Stimulated activated CD8-positive, alpha-beta memory T cell treated with anti-CD3 and anti-CD28 coated beads, Interleukin-15, amount 100 ng/mL, for 48 hours (primary cell): ENCODE measurements around the gene CACHD1.
A peak's percentile ranks its signal among the peaks of the same experiment; 100 is the strongest.

Source experiments
- DNase-seq, 2 donors: peaks; one replicate each; pipeline ENCODE4 v3.0.0-alpha.2; 2020; ENCODE audit warnings: low read depth in 2 of 2

CACHD1 gene

DNA sequence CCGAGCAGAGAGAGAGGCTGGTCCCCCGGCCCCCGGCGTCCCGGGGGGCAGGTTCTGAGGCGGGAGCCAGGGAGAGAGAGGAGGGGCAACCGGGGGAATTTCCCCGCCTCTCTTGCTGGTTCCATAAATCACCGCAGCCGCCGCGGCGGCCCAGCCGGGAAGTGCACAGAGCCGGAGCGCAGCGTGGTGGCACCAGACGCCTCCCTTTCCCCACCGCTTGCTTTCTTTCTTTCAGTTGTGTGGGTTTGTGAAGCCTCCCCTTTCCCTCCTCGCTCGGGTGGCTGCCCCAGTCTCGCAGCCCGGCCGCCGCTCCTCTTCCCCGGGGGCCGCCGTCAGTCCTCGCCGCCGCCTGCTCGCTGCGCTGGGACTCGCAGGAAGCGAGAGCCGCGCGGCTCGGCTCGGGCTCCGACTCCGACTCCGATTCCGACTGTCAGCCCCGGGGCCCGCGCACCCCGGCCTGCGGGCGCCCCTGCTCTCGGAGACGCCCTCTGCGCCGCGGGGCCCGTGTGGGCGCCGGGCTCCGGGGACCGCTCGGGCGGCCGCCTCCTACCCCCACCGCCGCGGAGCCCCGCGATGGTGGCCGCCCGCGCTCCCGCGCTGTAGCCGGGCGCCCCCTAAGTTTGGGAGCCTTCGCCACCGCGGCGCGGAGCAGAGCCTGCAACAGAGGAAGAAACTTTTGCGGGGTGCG, at the start of gene CACHD1:
CACHD1 (plus strand) TSS at position 153 of the 688 bp plus-strand sequence. CDS start 616 bp downstream, outside the sequence.
- peak; percentile 60 to 69 for DNase-seq

DNA sequence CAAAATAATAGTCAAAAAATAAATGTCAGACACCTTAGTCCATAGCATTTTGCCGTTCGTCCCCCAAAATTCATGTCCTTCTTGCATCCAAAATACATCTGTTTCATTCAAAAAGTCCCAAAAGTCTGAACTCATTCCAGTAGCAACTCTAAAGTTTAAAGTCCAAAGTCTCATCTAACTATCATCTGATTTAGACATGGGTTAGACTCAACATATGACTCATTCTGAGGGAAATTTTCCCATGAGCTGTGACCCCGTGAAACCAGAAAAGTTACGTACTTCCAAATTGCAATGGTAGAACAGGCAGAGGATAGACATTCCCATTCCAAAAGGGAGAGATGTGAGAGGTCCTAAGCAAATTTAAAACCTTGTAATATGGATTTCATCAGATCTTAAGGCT, 48.6 kb upstream of the CACHD1 start:
- DNase-seq: no peak

DNA sequence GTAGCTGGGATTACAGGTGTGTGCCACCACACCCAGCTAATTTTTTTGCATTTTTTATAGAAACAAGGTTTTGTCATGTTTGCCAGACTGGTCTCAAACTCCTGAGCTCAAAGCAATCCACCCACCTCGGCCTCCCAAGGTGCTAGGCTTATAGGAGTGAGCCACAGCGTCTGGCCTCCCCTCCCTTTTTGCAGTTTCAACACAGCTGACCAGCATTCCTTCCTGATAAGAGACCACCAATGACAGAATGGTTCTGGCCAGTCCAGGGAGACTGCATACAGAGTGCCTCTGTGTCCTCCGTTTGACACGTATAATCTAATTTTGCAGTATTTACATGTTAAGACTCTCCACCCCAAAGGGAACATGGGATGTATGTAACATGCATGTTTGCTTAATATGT, 46.4 kb upstream of the CACHD1 start:
- DNase-seq: no peak

DNA sequence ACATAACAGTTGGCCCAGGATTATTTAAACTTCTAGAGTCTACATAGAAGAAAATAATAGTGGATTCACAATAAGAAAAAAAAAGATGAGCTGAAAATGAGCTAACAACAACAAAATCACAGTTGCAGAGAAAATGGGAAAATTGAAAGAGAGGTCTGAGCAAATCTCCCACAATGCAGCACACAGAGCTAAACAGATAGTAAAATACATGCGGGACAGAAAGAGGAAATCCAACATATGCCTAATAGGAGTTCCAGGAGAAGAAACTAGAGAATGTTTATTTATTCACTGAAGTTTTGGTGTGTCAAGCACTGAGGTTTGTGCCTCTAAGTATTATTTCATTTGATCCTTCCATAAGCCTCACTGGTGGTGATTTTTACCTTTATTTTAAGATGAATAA, 45.5 kb upstream of the CACHD1 start:
- DNase-seq: no peak

- DNase-seq: no peak
These were observed 44.4 kb upstream of the CACHD1 start for GRCh38 chr1:64425521-64425920.

DNA sequence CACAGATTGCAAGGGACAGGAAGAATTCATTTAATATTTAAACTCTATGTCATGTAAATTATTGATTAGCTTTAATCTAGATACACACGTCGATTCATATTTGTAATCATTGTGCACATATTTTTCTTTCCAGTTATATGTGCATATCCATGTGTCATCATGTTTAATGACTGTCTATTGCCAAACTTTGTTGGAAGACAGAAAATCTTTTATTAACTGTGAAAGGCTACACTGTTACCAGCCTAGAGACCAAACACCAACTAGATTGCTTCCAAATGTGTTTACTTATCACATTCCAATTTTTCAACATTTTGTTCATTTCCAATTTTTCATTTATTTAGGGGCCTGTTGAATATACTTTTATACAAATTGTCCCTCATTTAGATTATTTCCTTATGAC, 43.2 kb upstream of the CACHD1 start:
- no peak for DNase-seq

DNA sequence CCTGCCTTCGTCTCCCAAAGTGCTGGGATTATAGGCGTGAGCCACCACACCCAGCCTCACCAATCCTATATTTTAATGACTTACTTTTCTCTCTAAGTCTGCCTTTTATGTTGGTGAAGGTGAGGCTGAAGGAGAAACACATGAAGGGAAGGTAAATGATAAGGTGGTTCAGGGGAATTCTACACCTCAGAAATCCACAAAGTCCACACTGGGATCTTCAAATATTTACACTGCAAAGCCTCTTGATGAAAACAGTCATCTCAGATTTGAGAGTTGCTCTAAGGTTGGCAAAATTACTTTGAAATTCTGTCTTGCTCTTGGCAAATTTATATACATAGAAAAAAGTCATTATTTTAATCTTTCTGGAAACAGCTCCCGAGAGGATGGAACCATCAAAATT, 42.0 kb upstream of the CACHD1 start:
- DNase-seq: no peak

DNA sequence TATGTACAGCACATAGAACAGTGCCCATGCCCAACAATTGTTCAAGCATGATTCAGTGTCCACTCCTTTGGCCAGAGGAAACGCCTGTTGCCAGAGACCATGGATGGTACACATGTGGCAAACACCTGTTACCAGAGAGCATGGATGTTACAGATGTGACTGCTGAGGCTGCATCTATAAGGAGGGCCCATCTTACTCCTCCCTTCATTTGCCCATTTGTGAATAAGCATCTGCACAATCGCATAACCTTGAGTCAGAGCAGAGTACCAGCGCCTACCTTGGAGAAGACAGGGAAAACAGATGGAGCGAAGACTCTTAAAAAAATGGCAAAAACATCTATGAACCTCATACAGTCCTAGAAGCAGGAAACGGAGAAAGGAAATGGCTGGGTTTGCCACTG, 36.6 kb upstream of the CACHD1 start:
- DNase-seq: no peak

DNA sequence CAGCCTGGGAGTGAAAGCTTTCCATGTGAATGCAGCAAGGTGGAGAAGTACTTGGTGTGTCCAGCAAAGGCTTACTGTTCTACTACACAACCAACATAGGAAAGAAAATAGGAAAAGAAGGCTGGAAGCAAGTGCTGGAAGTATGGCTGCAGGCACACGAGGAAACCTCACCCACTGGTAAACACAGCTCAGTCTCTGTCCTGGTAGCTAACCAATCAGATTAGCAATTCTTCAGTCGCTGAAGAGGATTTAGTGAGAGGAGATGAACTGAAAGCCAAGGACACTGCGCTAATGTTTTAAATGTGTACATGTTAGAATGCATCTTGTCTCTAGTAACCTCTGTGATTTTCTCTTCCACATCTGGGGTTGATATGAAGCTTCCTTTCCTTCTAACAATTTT, 36.2 kb upstream of the CACHD1 start:
- no peak for DNase-seq

DNA sequence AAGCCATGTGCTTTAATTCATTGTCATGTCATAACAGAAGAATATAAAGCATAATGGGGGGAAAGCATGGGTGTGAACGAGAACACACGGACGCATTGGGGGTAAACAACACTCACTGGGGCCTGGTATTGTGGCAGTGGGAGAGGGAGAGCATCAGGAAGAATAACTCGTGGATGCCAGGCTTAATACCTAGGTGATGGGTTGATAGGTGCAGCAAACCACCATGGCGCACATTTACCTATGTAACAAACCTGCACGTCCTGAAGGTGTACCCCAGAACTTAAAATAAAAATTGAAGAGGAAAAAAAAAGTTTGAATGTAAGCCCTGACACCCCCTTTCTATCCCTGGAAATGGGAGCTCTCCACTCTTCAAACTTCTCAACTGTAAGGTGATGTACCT, 34.9 kb upstream of the CACHD1 start:
- DNase-seq: no peak

- DNase-seq: no peak
These were observed 32.5 kb upstream of the CACHD1 start for GRCh38 chr1:64437453-64437852.

- no peak for DNase-seq
These were observed 29.6 kb upstream of the CACHD1 start for GRCh38 chr1:64440183-64440826.

DNA sequence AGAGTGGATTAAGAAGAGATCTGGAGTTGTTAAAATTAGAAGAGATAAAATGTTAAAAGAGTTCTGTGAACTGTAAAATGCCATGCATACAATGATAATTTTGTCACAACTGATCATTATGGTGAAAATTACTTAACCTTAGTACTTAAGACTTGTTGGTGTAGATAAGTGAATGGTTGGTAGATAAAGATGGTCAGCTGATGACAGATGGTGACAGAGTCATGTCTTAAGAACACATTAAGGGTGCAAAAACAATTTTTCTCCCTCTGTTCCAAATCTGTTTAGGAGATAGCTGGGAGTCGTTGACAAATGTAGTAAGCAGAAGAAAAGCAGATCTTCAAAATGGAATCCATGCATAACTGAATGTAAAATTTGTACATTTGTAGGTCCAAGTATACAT, 18.5 kb upstream of the CACHD1 start:
- no peak for DNase-seq

DNA sequence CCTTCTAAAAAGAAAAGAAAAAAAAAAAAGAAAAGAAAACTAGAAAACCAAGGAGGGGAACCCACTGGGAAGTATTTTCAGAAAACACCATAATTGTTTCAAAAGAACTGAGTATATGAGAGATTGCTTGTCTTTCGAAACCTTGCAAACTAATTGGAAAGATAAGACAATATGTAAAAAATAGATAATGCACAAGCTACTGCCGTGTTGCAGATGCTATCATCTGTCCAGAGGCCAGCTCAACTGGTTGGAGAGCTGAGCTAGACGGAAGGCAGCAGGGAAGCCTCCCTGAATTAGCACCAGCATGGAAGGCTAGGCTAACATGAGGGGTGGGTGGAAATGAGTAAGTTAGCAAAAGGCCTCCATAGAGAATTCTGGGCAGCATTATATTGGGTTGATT, 16.2 kb upstream of the CACHD1 start:
- no peak for DNase-seq

GRCh38 chr1:64458915-64459314, 11.0 kb upstream of the CACHD1 start:
- no peak for DNase-seq

DNA sequence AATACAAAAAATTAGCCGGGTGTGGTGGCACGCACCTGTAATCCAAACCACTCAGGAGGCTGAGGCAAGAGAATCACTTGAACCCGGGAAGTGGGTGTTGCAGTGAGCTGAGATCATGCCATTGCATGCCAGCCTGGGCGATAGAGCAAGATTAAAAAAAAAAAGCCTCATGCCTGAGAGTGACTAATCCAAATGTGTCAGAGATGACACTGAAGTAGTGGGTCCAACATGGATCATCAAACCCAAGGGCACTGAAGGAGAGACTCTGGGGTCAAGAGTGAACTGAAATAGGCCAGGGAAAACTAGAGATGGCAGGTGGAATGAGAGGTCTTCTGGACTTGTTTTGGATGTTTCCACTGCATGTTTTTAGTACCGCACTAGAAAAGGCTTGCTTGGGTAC, 10.2 kb upstream of the CACHD1 start:
- DNase-seq: no peak

DNA sequence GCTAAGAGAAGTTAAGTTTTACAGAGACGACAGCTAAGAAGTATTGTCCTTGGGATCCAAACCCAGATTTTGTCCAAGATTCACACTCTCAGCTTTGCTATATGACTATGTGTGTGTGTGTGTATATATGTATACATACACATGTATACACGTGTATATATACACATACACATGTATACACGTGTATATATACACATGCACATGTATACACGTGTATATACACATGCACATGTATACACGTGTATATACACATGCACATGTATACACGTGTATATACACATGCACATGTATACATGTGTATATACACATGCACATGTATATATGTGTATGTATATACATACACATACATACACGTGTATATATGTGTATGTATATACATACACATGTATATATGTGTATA, 3.9 kb upstream of the CACHD1 start:
- no peak for DNase-seq

- no peak for DNase-seq
These were observed 583 bp upstream of the CACHD1 start for GRCh38 chr1:64469116-64469976.

DNA sequence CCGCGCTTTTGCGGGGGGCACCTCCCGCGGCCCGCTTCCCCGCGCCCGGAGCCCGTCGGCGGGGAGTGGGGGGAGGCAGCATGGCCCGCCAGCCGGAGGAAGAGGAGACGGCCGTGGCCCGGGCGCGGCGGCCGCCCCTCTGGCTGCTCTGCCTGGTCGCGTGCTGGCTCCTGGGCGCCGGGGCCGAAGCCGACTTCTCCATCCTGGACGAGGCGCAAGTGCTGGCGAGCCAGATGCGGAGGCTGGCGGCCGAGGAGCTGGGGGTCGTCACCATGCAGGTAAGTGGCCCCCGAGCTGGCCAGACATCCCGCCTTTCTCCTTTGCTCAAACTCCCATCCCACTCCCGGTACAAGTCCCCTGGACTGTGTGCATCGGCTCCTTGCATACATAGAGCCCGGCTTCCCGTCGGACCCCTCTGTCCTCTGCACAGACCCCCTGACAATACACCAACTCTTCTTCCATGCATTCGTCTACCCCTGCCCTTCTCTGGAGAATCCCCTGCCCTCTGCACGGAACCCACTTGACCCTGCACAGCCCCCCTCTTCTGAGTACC, 812 bp downstream of the CACHD1 start:
- DNase-seq: no peak

DNA sequence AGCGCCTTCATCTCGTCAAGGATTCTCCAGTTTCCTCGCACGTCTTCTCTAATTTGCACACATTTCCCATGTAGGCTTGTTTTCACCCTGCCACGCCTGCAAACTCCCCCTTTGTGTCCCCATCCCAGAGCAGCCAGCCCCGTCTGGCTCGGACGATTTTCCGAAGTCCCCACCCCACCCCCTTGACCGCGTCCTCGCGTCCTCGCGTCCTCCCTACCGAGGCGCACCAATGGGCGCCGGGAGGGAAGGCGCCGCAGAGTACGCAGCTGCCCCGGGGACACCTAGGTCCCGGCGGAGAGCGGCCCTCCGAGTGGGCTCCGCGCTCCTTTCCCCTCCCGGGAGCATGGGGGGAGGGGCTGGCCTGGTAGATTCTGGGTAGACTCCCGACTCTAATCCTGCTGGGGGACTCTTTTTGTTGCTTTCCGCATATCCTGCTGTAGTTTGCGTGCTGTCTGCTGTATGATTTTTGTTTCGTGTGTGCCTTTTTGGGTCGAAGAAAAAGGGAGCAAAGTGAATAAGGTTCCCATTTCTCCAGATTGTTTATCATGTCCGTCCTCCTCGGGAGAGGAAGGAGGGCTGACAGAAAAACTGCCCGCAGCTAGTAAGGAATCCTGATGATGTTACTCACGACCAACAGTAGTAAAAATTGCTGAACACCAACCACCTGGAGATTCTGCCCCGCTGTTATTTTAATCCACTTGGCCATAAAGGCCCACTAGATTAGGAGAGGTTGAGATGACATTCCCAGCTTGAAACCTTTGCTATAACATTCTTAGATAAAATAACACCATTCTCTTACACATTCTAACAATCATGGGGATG, 1.5 kb downstream of the CACHD1 start:
- DNase-seq: no peak

DNA sequence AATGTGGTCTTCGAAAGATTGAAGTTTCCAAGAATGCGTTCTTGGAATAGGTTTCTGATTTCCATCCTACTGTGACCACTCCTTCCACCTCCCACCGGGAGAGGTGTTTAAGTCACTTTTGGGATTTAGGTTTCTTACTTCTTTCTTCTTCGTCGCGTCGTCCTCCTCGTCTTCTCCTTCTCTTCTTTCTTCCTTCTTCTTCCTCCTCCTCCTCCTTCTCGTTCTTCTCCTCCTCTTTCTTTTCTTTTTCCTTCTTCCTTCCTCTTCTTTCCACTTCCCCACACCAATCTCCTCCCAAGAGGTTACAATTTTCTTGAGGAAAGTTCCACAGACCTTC, 2.1 kb downstream of the CACHD1 start:
- no peak for DNase-seq

DNA sequence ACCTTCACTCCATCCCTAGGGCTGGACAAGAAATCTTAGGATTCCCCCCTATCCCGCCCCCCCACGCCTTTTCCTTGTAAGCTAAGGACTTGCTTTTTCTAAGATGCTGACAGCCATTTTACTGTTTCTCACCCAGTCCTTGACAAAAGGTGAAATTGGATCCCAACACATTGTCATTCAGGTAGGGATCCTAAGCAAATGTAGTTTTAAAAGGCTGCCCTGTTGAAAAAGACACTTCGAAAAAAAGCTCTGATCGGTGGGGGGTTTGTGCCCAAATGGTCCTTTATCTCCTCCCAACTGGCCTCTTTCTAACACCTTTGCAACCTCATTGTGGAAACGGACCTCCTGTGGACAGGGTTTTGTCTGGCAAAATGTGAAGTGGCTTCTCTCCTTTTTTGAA, 2.9 kb downstream of the CACHD1 start:
- DNase-seq: no peak
